Measurements from ENCODE around the gene NIPAL4.

NIPAL4 gene

GRCh38 chr5:157485340-157485739, 25.3 kb downstream of the NIPAL4 start:
- H3K4me3 ChIP-seq (replicated peaks; ENCODE audit: low read depth, low read length): no peak overlapping the region
- no peak for DNase-seq (ENCODE audit: low read depth)
- TF ChIP-seq CTCF (IDR thresholded peaks at IDR 0.05; ENCODE audit: low read length, missing control alignments): no peak

- DNase-seq (ENCODE audit: low read depth): no peak
- H3K4me3 ChIP-seq (replicated peaks; ENCODE audit: low read depth, low read length): no peak overlapping the region
- no peak for TF ChIP-seq CTCF (IDR thresholded peaks at IDR 0.05; ENCODE audit: low read length, missing control alignments)
Measured at GRCh38 chr5:157485811-157486210, 25.8 kb downstream of the NIPAL4 start.

- no peak for DNase-seq (ENCODE audit: low read depth)
- no peak overlapping the region for H3K4me3 ChIP-seq (replicated peaks; ENCODE audit: low read depth, low read length)
- no peak for TF ChIP-seq CTCF (IDR thresholded peaks at IDR 0.05; ENCODE audit: low read length, missing control alignments)
Measured at GRCh38 chr5:157486221-157486681, 26.2 kb downstream of the NIPAL4 start.

- no peak for TF ChIP-seq CTCF (IDR thresholded peaks at IDR 0.05; ENCODE audit: low read length, missing control alignments)
Measured at GRCh38 chr5:157486861-157487260, 26.8 kb downstream of the NIPAL4 start.

GRCh38 chr5:157487358-157487757, 27.3 kb downstream of the NIPAL4 start:
- H3K4me3 ChIP-seq (replicated peaks; ENCODE audit: low read depth, low read length): no peak overlapping the region
- TF ChIP-seq CTCF (IDR thresholded peaks at IDR 0.05; ENCODE audit: low read length, missing control alignments): no peak
- DNase-seq (ENCODE audit: low read depth): no peak

More at GRCh38 chr5:157486861-157487260, 26.8 kb downstream of the NIPAL4 start:
- H3K4me3 ChIP-seq (replicated peaks; ENCODE audit: low read depth, low read length): no peak overlapping the region
- no peak for DNase-seq (ENCODE audit: low read depth)

GRCh38 chr5:157491471-157491995, 31.5 kb downstream of the NIPAL4 start:
- no peak for TF ChIP-seq CTCF (IDR thresholded peaks at IDR 0.05; ENCODE audit: low read length, missing control alignments)
- H3K4me3 ChIP-seq (replicated peaks; ENCODE audit: low read depth, low read length): no peak overlapping the region

GRCh38 chr5:157492886-157493285, 32.9 kb downstream of the NIPAL4 start:
- H3K4me3 ChIP-seq (replicated peaks; ENCODE audit: low read depth, low read length): no peak overlapping the region
- no peak for DNase-seq (ENCODE audit: low read depth)
- TF ChIP-seq CTCF (IDR thresholded peaks at IDR 0.05; ENCODE audit: low read length, missing control alignments): no peak

More at GRCh38 chr5:157491471-157491995, 31.5 kb downstream of the NIPAL4 start:
- DNase-seq (ENCODE audit: low read depth): no peak
